ENCODE results near the gene IGSF5.
"Not testable (repeated sequence)": the region's sequence is repeated elsewhere in the genome, so short reads cannot be mapped to it uniquely, and the experiment has no call there.

IGSF5 gene

DNA sequence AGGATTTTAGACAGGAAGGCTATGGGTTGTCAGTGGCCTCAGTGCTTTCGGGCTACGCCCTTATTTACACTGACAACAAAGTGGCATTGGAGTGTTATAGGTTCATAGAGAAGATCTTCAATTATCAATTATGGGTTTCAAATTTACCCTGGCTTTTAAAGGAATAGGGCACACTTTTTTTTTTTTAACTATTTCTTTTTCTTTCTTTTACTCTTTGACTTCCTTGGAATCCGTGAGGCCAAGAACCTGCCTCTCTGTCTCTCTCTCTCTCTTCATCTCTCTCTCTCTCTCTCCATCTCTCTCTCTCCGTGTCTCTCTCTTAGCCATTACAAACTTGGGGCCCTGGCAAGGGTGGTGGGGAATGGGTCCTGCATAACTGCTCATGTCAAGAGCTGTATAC is at the start of gene IGSF5:
Gene IGSF5, plus strand, starts transcription at position 301 of the 400 bp plus-strand sequence. CDS start 327 bp downstream, outside the sequence.
- not testable (repeated sequence) for DNase-seq (ENCODE audit: low read depth)

- DNase-seq (ENCODE audit: low read depth), result no peak
Observed at GRCh38 chr21:39696196-39696595, 48.8 kb upstream of the IGSF5 start.

GRCh38 chr21:39696618-39697017 is 48.4 kb upstream of the IGSF5 start:
- no peak for DNase-seq (ENCODE audit: low read depth)

DNA sequence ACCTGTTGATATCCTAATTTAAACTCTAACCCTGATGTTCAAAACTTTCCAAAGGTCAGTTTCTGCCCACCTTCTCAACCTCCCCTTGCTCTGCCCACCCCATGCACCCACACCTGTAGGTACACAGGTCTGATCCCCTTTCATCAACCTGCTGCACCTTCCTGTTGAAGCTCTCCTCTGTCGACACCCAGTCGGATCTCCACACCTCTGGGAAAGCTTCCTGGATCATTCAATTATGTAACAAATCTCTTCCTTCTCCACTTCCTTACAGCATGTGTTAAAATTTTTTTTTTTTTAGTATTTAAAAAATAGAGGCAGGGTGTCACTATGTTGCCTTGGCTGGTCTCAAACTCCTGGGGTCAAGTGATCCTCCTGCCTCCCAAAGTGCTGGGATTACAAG is 44.7 kb upstream of the IGSF5 start:
- no peak for DNase-seq (ENCODE audit: low read depth)

DNA sequence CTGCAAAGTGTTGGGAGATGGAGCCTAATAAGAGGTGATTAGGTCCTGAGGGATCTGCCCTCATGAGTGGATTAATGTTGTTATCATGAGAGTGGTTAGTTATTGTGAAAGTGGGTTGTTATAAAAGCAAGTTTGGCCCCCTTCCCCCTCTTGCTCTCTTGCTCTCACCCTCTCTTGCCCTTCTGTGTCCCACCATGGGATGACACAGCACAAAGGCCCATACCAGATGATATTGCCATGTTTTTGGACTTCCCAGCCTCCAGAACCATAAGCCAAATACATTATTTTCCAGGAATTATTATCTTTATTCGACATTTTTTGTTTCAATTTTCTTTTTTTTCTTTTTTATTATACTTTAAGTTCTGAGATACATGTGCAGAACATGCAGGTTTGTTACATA is 41.4 kb upstream of the IGSF5 start:
- DNase-seq (ENCODE audit: low read depth), result no peak

DNA sequence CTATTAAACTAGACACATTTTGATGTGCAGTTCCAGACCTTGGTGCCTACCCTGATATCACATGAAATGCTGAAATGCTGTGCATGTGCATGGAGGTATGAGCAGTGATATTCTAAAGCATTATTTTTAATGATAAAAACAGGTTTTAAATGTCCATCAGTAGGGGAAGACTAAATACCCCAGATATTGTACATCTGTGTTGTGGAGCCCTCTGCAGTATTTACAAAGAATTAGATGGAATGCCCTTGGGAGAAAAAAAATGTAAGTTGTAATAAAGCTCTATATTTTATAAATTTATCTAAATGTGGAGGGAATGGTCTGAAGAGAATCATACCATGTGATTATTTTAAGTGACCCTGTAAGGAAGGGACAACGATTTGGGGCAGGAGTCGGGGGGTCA is 39.1 kb upstream of the IGSF5 start:
- peak; percentile 47 for DNase-seq (ENCODE audit: low read depth)

DNA sequence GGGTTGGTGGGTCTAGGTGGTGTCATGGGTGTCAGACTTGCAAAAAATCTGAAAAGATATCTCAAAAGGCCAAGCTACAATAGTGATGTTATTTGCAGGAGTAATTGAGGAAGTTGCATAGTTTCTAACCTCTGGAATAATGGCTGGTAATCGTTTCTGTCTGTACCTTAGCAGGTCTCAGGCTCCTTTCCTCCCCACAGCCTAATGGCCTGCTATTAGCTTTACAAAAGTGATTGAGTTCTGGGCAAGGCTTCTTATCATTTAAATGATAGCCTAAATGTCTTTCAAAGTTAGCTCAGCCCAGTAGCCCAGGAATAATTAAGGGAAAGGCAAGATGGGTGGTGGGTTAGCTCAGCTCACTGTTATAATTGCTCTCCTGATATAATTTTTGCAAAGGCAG is 37.7 kb upstream of the IGSF5 start:
- DNase-seq (ENCODE audit: low read depth), result no peak

DNA sequence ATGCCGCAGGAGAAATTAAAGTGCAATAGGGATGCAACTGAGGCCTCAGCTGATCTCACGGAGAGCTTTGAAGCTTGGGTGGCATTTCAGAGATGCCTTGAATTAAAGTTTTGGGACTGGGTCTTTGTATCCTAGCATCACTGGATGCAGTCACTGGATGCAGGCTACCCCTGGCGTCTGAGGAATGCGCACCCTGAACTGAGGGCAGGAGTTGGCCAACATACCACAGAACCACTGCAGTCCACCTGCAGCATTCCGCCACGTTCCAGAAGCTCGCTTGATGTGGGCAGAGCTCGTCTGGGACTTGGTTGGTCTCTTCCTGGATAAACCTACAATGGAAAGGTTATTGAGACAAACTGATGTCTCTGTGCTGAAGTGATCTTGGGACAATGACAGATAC is 34.1 kb upstream of the IGSF5 start:
- no peak for DNase-seq (ENCODE audit: low read depth)

- DNase-seq (ENCODE audit: low read depth), result no peak
Observed at GRCh38 chr21:39712273-39712672, 32.7 kb upstream of the IGSF5 start.

- no peak for DNase-seq (ENCODE audit: low read depth)
Observed at GRCh38 chr21:39712976-39713375, 32.0 kb upstream of the IGSF5 start.

DNA sequence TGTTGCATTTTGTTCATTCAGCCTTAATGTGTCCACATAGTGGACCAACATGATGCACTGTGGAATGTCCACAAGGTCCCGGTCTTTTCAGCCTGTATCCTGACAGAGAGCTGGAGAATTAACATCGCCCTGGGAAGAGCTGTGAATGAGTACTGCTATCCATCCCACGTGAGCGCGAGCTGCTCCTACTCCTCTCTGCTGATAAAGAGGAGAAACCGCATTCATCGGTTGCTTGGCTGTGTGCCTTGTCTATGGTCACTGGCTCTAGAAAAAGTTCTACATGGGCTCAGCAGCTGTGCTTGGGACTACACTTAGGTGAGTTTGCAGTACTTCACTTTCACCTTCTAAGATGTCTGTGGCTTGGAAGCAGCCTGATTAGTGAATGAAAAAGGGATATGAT is 31.1 kb upstream of the IGSF5 start:
- DNase-seq (ENCODE audit: low read depth), result no peak

DNA sequence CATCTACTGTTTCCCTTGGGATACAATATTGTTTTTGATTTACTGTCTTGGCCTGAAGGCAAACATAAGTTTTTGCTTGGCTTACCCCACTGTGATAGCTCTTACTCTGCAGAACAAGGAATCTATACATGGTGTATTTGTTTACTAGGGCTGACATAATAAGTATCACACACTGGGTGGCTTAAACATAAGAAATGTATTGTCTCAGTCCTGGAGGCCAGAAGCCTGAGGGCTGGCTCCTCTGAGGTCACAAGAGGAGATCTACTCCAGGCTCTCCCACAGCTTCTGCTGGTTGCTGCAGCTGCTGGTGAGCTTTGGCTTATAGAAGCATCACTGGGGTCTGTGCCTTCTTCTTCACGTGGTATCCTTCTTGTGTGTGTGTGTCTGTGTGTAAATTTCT is 30.7 kb upstream of the IGSF5 start:
- no peak for DNase-seq (ENCODE audit: low read depth)

- peak; percentile 43 for DNase-seq (ENCODE audit: low read depth)
Observed at GRCh38 chr21:39715804-39716397, 29.1 kb upstream of the IGSF5 start.

- DNase-seq (ENCODE audit: low read depth), result peak; percentile 40
Observed at GRCh38 chr21:39720126-39720778, 24.7 kb upstream of the IGSF5 start.

- no peak for DNase-seq (ENCODE audit: low read depth)
Observed at GRCh38 chr21:39721885-39722284, 23.1 kb upstream of the IGSF5 start.

DNA sequence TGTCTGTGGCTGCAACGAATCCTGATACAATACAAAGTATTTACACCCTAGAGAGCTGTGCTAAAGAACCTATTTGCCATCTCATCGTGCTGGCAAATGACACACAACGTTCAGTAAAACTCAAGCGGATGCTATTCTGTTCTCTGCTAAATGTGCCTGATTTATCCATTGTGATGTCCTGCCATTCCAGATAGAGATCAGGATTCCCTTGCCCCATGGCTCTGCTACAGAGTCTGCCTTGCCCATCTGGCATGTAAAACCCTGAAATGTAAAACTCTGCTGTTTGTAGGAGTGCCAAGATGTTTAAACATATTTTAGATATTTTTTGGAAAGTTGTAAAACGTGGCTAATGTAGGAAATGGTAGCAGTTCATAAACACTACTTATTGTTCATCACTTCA is 20.0 kb upstream of the IGSF5 start:
- DNase-seq (ENCODE audit: low read depth), result no peak

GRCh38 chr21:39726133-39726532 is 18.9 kb upstream of the IGSF5 start:
- DNase-seq (ENCODE audit: low read depth), result no peak

DNA sequence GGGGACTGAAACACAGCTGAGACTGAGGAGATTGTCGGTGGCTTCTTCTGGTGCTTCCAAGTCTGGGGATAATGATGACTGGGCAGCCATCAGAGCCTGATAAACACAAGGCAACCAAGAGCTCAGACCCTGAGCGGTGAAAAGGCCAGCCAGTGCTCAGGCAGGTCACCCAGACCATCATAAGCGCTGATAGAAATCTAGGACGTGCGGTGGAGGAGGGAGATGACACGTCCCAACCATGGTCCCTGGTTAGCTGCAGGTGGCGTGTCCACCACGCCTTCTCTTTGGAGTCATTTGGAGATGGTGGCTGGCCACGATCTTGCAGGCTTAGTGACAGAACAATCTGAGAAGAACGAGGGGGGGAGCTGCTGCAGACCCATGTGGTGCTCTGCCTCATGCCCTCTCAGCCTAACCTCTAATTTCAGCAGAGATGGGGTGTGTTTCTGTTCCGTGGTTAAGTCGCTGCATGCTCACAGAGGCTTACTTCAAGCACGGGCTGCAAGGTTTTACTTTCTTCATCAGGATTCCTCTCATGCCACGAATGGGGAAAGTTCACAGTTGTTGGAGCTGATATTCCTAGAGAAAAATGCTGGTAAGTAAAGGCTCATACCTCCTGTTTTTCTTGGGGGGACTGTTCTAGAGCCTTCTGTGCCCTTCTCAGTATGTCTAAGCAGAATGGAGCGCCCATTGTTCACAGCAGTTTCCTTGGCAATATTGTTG is 17.4 kb upstream of the IGSF5 start:
- no peak for DNase-seq (ENCODE audit: low read depth)

- DNase-seq (ENCODE audit: low read depth), result no peak
Observed at GRCh38 chr21:39728341-39728740, 16.6 kb upstream of the IGSF5 start.

DNA sequence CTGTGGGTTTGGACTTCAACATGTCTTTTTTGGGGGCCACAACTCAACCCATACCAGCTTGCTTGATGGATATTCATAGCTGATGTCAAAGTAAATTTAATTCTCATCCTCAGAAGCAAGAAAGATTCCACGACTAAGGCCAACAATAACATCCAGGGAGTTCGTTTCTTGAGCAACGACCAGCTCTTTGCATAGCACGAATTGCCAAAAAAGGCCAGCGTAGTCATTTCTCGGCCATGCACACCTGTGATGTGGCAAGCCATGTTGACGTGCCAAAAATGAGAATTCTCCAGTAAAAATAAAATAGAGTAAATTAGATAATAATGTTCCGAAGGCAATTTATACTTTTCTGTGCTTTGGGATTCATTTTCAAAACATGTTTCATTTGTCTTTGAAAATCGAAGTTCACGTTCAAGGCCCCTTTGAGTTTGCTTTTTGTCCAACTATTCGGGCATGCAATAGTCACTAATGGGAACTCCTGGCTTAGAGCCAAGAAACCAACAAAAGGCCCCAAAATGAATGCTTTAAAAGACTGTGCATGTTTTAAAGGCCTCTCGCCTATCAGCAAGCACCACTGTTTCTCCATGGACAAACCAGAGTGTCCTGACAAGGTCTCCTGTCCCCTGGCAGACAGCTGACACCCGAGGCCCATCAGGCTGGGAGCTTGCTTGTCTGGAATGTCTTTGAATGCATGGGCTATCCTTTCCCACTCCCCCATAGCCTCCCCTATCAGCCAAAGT is 14.4 kb upstream of the IGSF5 start:
- no peak for DNase-seq (ENCODE audit: low read depth)

DNA sequence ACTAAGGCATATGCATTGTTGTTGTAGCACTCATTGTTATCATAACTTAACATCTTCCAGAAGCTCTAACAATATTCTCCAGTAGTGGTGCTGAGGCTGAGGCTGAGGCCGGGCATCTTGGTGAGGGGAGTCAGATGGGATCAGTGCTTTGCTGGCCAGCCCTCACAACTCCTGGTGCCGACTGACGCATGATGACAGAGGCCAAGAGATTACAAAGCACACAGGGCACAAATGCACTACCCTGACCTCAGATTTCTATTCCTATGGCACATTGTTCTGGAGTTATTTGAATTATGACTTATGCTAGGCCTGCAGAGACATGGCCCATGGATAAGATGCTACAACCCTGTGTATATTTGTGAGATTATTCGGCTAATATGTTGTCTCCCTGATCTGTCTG is 8.3 kb upstream of the IGSF5 start:
- no peak for DNase-seq (ENCODE audit: low read depth)

- DNase-seq (ENCODE audit: low read depth), result no peak
Observed at GRCh38 chr21:39737376-39738000, 7.5 kb upstream of the IGSF5 start.

Data from iris pigment epithelial cell (primary cell).